Right renal pelvis (tissue), 4 donors: ENCODE data around the gene ASB7. TPM values are rescaled to one million over a fixed set of nuclear protein-coding genes. Genes with fewer than 3 reads are reported as not detected.
"Not testable (repeated sequence)": the region's sequence is repeated elsewhere in the genome, so short reads cannot be mapped to it uniquely, and the experiment has no call there.

Experiments
- DNase-seq, 4 donors: peaks; one replicate each; pipeline ENCODE4 v3.0.0-alpha.2; 2013; ENCODE audit warnings: low read depth in 4 of 4, low spot score in 3 of 4, missing footprints in 1 of 4
- polyA plus RNA-seq, 4 donors: library from polyadenylated mRNA; unstranded; fragments of 120-200 nt; gene quantifications; one replicate each; pipeline ENCODE4 v1.2.1, GENCODE V29; 2013; ENCODE audit not compliant: insufficient read length in 4 of 4

Gene ASB7
- polyA plus RNA-seq, 4 donors: 14.3 to 18.4 (median 17.9) TPM

- DNase-seq: no peak
These were observed 43.3 kb downstream of the ASB7 start for GRCh38 chr15:100645671-100646070.

DNA sequence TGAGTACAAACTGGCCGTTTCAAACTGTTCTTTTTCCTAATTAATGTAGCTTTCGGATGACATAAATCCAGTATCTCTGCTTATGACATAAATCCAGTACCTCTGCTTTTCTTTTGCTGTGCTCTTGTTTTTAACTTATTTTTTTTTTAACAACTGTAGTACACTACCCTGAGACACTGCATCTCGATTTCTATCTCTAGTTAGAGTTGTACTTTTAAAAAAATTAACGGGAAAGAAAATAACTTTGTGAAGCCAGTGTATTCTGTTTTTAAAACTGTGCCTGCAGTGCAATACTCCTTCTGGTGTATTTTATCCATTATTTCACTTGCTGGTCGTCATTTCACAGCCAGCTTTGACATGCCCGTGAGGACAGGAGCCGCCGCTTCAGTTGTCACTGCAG is 46.6 kb downstream of the ASB7 start:
- DNase-seq: no peak

DNA sequence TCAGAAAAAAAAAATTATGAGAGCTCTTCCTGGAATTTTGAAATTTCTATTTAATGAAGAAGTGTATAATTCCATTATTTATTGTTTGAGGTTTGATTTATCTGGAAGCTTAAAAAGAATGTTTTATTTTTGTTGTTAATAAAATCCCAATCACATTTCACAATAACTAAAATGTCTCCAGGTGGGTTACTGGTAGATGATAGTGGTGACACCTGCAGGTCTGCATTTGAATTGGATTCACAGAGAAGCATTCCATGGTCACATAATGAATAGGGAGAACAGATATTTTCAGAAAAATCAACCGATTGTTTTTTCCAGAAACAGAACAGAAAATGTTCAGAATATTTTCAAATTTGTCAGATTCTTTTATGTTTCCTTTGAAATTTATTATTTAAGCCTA is 48.3 kb downstream of the ASB7 start:
- DNase-seq: no peak

DNA sequence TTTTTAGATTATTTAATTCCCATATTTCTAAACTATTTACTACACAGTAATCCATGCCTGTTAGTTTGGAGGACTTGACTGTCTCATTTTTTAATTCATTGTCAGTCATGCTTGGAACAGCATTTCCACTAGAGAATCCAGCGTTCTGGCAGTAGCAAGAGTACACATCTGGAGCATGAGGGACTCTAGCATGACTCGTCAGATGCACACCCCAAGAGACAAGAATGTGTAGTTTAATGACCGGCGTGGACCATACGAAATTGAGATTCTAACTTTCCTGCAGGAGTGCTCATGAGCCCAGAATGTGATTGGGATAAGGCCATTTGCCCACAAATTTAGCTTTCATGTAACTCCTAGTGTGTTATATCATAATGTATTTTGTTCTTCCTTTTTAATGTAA is 48.9 kb downstream of the ASB7 start:
- DNase-seq: no peak

- no peak for DNase-seq
These were observed 49.7 kb downstream of the ASB7 start for GRCh38 chr15:100652116-100652515.

GRCh38 chr15:100653608-100654007 is 51.2 kb downstream of the ASB7 start:
- no peak for DNase-seq

- DNase-seq: no peak
These were observed 56.5 kb downstream of the ASB7 start for GRCh38 chr15:100658895-100659294.

DNA sequence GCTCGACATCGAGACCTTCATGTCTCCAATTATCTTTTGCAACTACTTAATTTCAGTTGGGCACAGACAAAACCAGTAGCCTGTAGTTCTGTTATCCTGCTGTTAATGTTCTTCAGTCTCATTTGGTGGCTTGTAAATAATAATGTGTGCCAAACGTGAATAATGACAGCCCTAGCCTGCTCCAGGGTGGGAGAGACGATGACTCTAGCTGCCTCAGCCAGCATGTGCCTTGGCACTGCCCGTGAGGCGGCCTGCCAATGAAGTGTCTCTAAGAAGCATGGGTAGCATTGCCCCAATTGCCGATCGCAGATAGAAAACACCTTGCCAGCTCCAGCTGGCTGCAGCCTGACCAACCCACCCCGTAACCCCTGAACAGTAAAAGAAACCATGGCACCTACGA is 58.8 kb downstream of the ASB7 start:
- DNase-seq: no peak

GRCh38 chr15:100663086-100663914 is 60.9 kb downstream of the ASB7 start:
- DNase-seq: no peak

- no peak for DNase-seq
These were observed 61.5 kb downstream of the ASB7 start for GRCh38 chr15:100663915-100664281.

GRCh38 chr15:100665570-100665969 is 63.2 kb downstream of the ASB7 start:
- no peak for DNase-seq

- DNase-seq: no peak
These were observed 65.3 kb downstream of the ASB7 start for GRCh38 chr15:100667405-100668347.

GRCh38 chr15:100668348-100668745 is 66.0 kb downstream of the ASB7 start:
- no peak for DNase-seq

- DNase-seq: no peak
These were observed 66.9 kb downstream of the ASB7 start for GRCh38 chr15:100669260-100669659.

- DNase-seq: no peak
These were observed 68.2 kb downstream of the ASB7 start for GRCh38 chr15:100670505-100671021.

GRCh38 chr15:100671124-100671680 is 68.8 kb downstream of the ASB7 start:
- no peak for DNase-seq

- DNase-seq: no peak
These were observed 69.6 kb downstream of the ASB7 start for GRCh38 chr15:100671858-100672543.

- DNase-seq: no peak
These were observed 70.6 kb downstream of the ASB7 start for GRCh38 chr15:100672959-100673358.

DNA sequence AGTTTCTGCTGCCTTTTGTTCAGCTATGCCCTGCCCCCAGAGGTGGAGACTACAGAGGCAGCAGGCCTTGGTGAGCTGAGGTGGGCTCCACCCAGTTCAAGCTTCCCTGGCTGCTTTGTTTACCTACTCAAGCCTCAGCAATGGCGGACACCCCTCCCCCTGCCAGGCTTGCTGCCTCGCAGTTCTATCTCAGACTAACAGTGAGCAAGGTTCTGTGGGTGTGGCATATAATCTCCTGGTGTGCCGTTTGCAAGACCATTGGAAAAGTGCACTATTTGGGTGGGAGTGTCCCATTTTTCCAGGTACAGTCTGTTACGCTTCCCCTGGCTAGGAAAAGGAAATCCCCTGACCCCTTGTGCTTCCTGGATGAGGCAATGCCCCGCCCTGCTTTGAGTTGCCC is 76.8 kb downstream of the ASB7 start:
- not testable (repeated sequence) for DNase-seq

DNA sequence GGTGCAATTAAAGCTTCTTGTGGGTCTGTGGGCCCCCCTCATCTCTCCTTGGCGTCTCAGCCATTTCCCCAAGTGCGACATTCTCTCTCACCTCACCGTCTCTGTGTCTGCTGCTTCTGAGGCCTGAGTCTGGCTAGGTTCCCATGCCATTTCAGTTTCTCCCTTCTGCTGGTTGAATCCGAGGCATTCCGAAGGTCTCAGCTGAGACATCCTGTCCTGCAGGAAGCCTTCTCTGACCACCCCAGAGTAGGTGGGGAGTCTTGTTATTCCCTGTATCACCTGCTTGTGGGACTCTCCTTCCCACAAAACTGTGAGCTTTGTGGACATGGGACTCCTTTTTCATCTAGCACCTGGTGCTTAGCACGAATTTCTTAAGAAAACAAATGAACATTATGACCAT is 78.3 kb downstream of the ASB7 start:
- no peak for DNase-seq

GRCh38 chr15:100681335-100681746 is 79.0 kb downstream of the ASB7 start:
- no peak for DNase-seq
